ENCODE data around the gene CCR5.

The CCR5 gene

GRCh38 chr3:46409739-46410489 lies 39.2 kb downstream of the CCR5 start:
- DNase-seq, result no peak

- no peak for DNase-seq
Observed at GRCh38 chr3:46410669-46411068, 39.9 kb downstream of the CCR5 start.

GRCh38 chr3:46411271-46411670 lies 40.5 kb downstream of the CCR5 start:
- DNase-seq, result no peak

GRCh38 chr3:46412786-46413298 lies 42.1 kb downstream of the CCR5 start:
- no peak for DNase-seq

- DNase-seq, result no peak
Observed at GRCh38 chr3:46413951-46414350, 43.2 kb downstream of the CCR5 start.

- DNase-seq, result no peak
Observed at GRCh38 chr3:46414739-46415138, 44.0 kb downstream of the CCR5 start.

- DNase-seq, result no peak
Observed at GRCh38 chr3:46416125-46416810, 45.5 kb downstream of the CCR5 start.

- no peak for DNase-seq
Observed at GRCh38 chr3:46416811-46417510, 46.2 kb downstream of the CCR5 start.

GRCh38 chr3:46417841-46418611 lies 47.3 kb downstream of the CCR5 start:
- no peak for DNase-seq

GRCh38 chr3:46419816-46420215 lies 49.1 kb downstream of the CCR5 start:
- no peak for DNase-seq

- DNase-seq, result no peak
Observed at GRCh38 chr3:46420931-46421330, 50.2 kb downstream of the CCR5 start.

- DNase-seq, result no peak
Observed at GRCh38 chr3:46422617-46423016, 51.9 kb downstream of the CCR5 start.

GRCh38 chr3:46423588-46423987 lies 52.8 kb downstream of the CCR5 start:
- no peak for DNase-seq
